ENCODE results near the gene PRUNE1. TPM values are rescaled to one million over a fixed set of nuclear protein-coding genes. Genes with fewer than 3 reads are reported as not detected.
A peak's percentile ranks its signal among the peaks of the same experiment; 100 is the strongest.

The PRUNE1 gene
- total RNA-seq, 4 donors from 2014 or later: 24.0 to 35.6 (median 29.1) TPM

GRCh38 chr1:150976879-150977694 is 31.2 kb upstream of the PRUNE1 start:
- in situ Hi-C loops (cut with MboI; ENCODE audit: low sequenced_read_pairs in 4 of 4) (no loop called here), intact Hi-C loops (cut with DNase I; ENCODE audit: low total_unique reads) (loop anchor here (1.0 to 5.0 kb wide), 4 partner anchors 50 to 398 kb away; partner anchors contain the start of genes ENSA, GOLPH3L, MCL1 and SETDB1)
- no peaks in the 10 kb centered on the region for H3K27me3 ChIP-seq
- TF ChIP-seq CTCF (IDR thresholded peaks at IDR 0.05 in 4 of 5, conservative IDR thresholded peaks at IDR 0.05 in 1 of 5): no peak
- TF ChIP-seq POLR2A (IDR thresholded peaks at IDR 0.05): peak; percentile 37 to 44
- H3K36me3 ChIP-seq: no peaks in the 10 kb centered on the region
- H3K27ac ChIP-seq: peak overlapping the region; percentile 73 to 86 (median 78)
- DNase-seq: peak; percentile 83 to 92
- ATAC-seq: peak; percentile 60 to 64
- no peaks in the 10 kb centered on the region for H3K9me3 ChIP-seq
- peaks cover 34 to 36% of the 10 kb centered on the region in 2 donors for H3K4me1 ChIP-seq
- no peak overlapping the region for H3K4me3 ChIP-seq

GRCh38 chr1:150979092-150980056 is 28.9 kb upstream of the PRUNE1 start:
- TF ChIP-seq CTCF (IDR thresholded peaks at IDR 0.05 in 4 of 5, conservative IDR thresholded peaks at IDR 0.05 in 1 of 5) (peak; percentile 96 to 99 (median 98)), POLR2A (IDR thresholded peaks at IDR 0.05) (no peak)
- Histone ChIP-seq H3K4me3 (peak overlapping the region in 1 of 4 donors; percentile 19), H3K36me3 (no peaks in the 10 kb centered on the region), H3K27ac (peak overlapping the region; percentile 40 to 86 (median 47)), H3K9me3 (no peaks in the 10 kb centered on the region), H3K27me3 (no peaks in the 10 kb centered on the region), H3K4me1 (peaks cover 18 to 20% of the 10 kb centered on the region in 2 donors)
- DNase-seq (peak; percentile 65 to 84), ATAC-seq (peak; percentile 45 to 55)
- in situ Hi-C loops (cut with MboI; ENCODE audit: low sequenced_read_pairs in 4 of 4): no loop called here
- intact Hi-C loops (cut with DNase I; ENCODE audit: low total_unique reads): loop anchor here (1.0 to 5.0 kb wide), 4 partner anchors 16 to 352 kb away; partner anchors contain the start of genes ARNT, ENSA and GOLPH3L

- ATAC-seq (no peak), DNase-seq (no peak)
- intact Hi-C loops (cut with DNase I; ENCODE audit: low total_unique reads): no loop called here
Measured at GRCh38 chr1:150981177-150981804, 27.0 kb upstream of the PRUNE1 start.

More at GRCh38 chr1:150981177-150981804, 27.0 kb upstream of the PRUNE1 start:
- TF ChIP-seq CTCF (IDR thresholded peaks at IDR 0.05 in 4 of 5, conservative IDR thresholded peaks at IDR 0.05 in 1 of 5) (no peak), POLR2A (IDR thresholded peaks at IDR 0.05) (no peak)
- Histone ChIP-seq H3K4me3 (no peak overlapping the region), H3K27me3 (no peaks in the 10 kb centered on the region), H3K9me3 (no peaks in the 10 kb centered on the region), H3K27ac (no peak overlapping the region), H3K36me3 (no peaks in the 10 kb centered on the region), H3K4me1 (peaks cover 16 to 18% of the 10 kb centered on the region in 2 donors)
- in situ Hi-C loops (cut with MboI; ENCODE audit: low sequenced_read_pairs in 4 of 4): no loop called here

Measured in gastrocnemius medialis (tissue), 4 donors.